GM18499 (cell line): ENCODE measurements around the gene SCGB1C2.

Source experiments
- ATAC-seq: cut with Tn5 transposase; IDR thresholded peaks from one replicate; pipeline ENCODE4 v1.9.1; 2021; ENCODE audit warnings: moderate number of reproducible peaks; ENCODE audit not compliant: insufficient read depth, unreplicated experiment

Gene SCGB1C2

GRCh38 chr17:147796-148740 lies 10.7 kb downstream of the SCGB1C2 start:
- no peak for ATAC-seq

DNA sequence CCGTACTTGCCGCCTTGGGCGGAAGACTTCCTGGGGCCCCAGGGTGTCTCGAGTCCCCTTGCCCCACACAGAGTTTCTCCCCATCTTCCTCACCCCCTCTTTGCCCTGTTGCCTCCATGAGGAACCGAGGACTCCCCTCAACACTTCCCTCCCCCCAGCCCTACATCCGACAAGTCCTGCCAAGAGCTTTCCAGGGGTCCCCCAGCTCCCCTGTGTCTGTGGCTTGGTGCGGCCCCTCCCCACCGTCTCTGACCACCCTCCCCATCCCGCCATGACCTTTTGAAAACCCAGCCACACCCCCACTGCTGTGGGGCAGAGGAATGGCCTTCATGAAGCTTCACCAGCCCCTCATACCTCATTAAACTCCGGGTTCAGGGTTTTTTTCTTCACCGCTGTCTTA lies 11.4 kb downstream of the SCGB1C2 start:
- ATAC-seq: no peak

DNA sequence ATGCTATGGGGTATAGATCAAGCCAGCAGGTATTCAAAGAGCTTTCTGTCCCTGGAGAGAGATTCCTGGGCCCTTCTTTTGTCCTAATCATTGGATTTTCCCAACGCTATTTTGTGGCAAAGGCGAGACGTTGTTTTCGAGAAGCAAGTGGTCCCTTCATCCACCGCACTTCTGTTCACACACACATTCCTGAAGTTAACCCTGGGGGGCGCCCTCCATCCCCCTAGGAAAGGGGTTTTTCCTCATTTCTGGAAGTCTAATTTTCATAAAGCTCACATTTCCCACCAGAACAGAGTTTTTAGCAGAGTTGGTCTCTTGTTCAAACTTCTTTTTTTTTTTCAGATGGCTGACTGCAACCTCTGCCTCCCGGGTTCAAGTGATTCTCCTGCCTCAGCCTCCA lies 11.9 kb downstream of the SCGB1C2 start:
- ATAC-seq: no peak

- no peak for ATAC-seq
Measured at GRCh38 chr17:149897-150584, 12.7 kb downstream of the SCGB1C2 start.

- no peak for ATAC-seq
Measured at GRCh38 chr17:151004-151403, 13.6 kb downstream of the SCGB1C2 start.

DNA sequence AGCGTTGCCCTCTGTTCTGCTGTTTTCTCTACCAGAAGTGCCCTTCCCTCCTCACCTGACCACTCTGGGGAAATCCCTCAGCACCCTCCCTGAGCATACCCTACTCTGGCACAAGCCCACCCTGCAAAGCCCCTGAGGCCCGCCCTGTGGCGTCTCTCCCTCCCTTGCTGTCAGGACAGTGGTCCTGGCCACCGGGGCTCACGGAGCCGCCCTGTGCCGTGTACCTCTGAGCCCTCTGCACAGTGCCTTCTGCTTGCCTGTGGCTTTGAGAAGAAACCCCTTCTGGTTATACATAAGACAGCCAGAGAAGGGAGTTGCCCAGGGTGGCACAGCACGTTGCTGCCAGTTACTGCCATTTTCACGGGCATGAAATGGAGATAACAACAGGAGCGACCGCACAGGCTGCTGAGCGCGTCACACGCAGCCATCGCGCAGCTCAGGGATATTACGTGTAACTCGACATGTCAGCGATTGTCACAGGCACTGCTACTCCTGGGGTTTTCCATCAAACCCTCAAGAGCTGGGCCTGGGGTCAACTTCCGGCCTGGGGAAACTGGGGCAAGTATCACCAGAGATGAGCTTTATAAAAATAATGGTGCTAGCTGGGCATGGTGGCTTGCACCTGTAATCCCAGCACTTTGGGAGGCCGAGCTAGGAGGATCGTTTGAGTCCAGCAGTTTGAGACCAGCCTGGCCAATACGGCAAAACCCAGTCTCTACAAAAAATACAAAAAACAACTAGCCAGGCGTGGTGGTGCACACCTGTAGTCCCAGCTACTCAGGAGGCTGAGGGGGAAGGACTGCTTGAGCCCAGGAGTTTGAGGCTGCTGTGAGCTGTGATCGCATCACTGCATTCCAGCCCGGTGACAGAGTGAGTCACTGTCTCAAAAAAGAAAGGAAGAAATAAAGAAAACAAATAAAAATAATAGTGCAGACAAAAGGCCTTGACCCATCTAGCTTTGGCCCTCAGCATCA lies 14.8 kb downstream of the SCGB1C2 start:
- ATAC-seq: no peak

DNA sequence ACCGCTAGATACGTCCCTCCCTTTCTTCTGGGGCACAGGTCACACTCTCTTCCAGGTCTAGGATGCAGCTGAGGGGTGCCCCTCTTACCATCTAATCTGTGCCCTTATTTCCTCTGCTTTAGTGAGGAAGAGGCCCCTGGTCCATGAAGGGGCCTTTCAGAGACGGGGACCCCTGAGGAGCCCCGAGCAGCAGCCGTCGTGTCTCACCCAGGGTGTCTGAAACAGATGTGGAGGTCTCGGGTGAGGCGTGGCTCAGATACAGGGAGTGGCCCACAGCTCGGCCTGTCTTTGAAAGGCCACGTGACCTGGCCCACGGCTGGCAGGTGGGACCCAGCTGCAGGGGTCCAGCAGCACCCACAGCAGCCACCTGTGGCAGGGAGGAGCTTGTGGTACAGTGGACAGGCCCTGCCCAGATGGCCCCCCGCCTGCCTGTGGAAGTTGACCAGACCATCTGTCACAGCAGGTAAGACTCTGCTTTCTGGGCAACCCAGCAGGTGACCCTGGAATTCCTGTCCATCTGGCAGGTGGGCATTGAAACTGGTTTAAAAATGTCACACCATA lies 15.6 kb downstream of the SCGB1C2 start:
- no peak for ATAC-seq

- ATAC-seq: no peak
Measured at GRCh38 chr17:153851-154250, 16.5 kb downstream of the SCGB1C2 start.

- ATAC-seq: no peak
Measured at GRCh38 chr17:155576-155975, 18.2 kb downstream of the SCGB1C2 start.

DNA sequence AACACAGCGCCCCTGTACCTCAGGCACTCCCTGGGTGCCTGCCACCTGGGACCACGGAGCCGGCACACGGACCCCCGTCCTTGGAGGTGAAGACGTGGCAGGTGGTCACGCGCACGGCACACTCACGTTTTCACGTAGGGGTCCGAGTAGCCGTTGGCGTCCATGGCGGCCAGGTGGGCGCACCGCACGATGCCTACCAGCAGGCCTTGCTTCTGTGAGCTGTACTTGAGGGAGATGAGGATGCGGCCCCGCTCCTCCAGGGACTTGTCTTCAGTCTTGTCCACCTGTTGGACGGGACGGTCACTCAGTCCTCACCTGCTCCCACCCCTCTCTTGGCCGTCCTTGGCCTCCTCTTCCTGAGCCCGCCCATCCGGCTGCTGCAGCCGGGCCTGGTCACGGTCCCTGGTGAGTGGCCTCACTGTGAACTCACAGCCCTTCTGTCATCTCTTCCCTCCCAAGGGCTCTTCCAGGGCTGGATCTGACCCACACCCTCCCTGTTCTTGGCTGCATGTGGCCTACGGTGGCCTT lies 18.8 kb downstream of the SCGB1C2 start:
- ATAC-seq: no peak

- ATAC-seq: no peak
Measured at GRCh38 chr17:156946-157345, 19.6 kb downstream of the SCGB1C2 start.

DNA sequence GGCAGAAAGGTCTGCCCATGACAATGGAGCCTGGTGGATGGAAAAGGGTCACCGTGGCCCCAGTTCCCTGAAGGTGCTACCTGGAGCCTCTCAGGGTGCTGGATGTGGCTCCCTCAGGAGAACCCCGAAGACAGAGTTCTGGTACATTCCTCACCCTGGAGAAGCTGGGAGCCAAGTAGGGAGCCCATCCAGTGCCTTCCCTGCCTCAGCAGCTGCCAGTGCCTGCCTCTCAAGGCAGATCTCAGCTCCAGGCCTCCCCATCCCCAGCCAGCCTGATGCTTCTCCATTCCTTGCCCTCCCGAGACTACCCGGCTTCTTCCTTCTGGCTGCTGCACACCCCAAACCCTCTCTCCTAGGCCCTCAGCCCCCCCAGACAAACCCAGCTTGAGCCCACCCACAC lies 20.5 kb downstream of the SCGB1C2 start:
- no peak for ATAC-seq

- no peak for ATAC-seq
Measured at GRCh38 chr17:158379-158778, 21.0 kb downstream of the SCGB1C2 start.

DNA sequence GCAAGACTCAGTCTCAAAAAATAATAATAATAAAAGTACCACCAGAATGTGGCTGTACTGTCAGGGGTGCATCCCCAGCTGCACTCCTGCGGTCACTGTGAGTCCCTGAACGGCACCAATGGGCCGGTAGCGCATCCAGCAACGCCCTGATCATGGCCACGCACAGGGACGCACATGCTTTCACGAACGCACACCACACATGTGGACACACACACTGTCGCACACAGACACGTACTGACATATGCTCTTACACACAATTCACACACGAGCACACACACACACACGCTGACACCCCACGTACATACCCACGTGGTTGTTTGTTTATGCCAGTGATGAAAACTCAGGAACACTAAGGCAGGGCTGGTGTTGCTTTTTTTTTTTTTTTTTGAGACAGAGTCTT lies 22.2 kb downstream of the SCGB1C2 start:
- ATAC-seq: no peak

- ATAC-seq: no peak
Measured at GRCh38 chr17:160336-160735, 23.0 kb downstream of the SCGB1C2 start.

DNA sequence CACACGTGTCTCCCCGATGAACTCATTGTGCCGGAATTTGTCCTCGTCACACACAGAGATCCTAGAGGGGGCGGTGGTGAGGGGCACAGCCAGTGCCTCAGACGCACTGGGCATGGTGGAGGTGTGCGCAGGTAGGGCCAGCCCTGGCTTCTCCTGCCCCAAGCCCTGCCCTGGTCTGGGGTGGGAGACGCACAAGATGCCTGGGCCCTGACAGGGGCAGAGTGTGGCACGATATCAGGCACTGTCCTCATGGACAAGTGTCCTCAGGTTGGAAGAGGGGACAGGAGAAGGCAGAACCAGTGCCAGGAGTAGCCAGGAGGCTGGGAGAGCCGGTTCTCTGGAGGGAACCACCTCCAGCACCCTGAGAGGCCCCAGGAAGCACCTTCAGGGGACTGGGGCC lies 24.1 kb downstream of the SCGB1C2 start:
- no peak for ATAC-seq

DNA sequence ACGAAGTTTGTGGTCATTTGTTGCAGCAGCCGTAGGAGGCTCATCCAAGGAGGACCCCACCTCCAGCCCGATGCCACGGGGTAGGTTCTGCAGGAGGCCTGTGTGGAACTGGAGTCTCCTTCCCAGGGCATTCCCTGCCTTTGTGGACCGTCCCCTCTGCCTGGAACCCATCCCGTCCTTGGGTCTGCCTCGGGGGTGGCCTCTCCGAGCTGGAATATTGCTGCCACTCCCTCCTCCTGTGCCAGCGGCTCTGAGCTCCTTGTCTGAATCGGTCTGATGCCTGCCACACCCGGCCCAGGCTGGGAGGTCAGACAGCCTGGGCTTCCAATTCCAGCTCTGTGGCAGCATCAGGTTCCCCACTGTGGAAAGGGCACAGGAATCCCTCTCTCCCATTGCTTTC lies 25.3 kb downstream of the SCGB1C2 start:
- no peak for ATAC-seq

- no peak for ATAC-seq
Measured at GRCh38 chr17:163514-164098, 26.2 kb downstream of the SCGB1C2 start.
